HL-60/S4 treated with retinoic acid at 250 ng/mL for 4 days and 3 days (cell line): ENCODE results near the gene PACRG.

Experiments
- in situ Hi-C: fragments of 300-500 bp; cut with MboI; formaldehyde crosslinking; loops from 2 replicates; pipeline ENCODE4 v1.7.0; 2022; ENCODE audit warnings: low sequenced_read_pairs

The PACRG gene

GRCh38 chr6:163356324-163356723, 628.5 kb downstream of the PACRG start:
- in situ Hi-C loops, result no loop called here

DNA sequence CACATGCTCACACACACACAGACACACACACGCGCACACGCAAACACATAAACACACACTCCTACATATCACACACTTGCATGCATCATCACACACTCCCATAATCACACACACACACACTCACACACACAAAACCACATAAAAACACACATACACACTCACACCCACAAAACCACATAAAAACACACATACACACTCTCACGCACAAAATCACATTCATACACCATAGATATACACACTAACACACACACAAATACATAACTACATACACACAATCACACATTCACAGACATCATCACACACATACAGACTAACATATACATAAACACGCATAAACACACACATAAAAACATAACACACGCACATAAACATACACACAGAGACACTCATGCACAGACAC, 629.0 kb downstream of the PACRG start:
- in situ Hi-C loops, result no loop called here

DNA sequence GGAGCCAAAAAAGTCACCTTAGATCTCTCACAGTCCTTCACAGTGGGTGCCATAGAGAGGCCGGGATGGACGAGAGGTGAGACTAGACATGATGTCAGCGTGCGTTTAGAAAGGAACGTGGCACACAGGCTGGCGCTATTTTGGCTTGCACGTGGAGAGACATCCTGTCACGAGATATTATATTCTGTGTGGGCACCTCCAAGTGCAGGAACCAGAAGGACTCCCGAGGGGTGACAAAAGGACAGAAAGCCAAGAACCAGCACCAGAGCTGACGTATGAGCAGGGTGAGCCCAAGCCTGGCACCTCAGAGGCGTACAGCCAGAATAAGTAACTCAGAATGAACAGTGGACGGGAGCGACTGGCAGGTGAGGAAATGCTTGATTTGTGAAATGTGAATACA, 636.9 kb downstream of the PACRG start:
- in situ Hi-C loops, result no loop called here
